Activated CD4-positive, alpha-beta T cell treated with anti-CD3 and anti-CD28 coated beads, Interleukin-2, amount 50 U/mL, for 16 hours (primary cell): Measurements from ENCODE around the gene DNAJC11.

ENCODE experiments used
- DNase-seq: peaks from one replicate; pipeline ENCODE4 v3.0.0-alpha.2; 2020

The DNAJC11 gene

GRCh38 chr1:6596886-6597776, 104.5 kb downstream of the DNAJC11 start:
- DNase-seq, result no peak

- DNase-seq, result no peak
Observed at GRCh38 chr1:6596351-6596750, 105.3 kb downstream of the DNAJC11 start.

GRCh38 chr1:6594977-6595740, 106.5 kb downstream of the DNAJC11 start:
- DNase-seq, result no peak

- DNase-seq, result no peak
Observed at GRCh38 chr1:6593810-6594209, 107.8 kb downstream of the DNAJC11 start.

- DNase-seq, result no peak
Observed at GRCh38 chr1:6592865-6593593, 108.6 kb downstream of the DNAJC11 start.

GRCh38 chr1:6592441-6592840, 109.2 kb downstream of the DNAJC11 start:
- no peak for DNase-seq

GRCh38 chr1:6591644-6592043, 110.0 kb downstream of the DNAJC11 start:
- DNase-seq, result no peak

- no peak for DNase-seq
Observed at GRCh38 chr1:6591222-6591621, 110.4 kb downstream of the DNAJC11 start.

- no peak for DNase-seq
Observed at GRCh38 chr1:6590046-6590445, 111.6 kb downstream of the DNAJC11 start.

- DNase-seq, result no peak
Observed at GRCh38 chr1:6588893-6589520, 112.6 kb downstream of the DNAJC11 start.

- DNase-seq, result no peak
Observed at GRCh38 chr1:6588128-6588892, 113.3 kb downstream of the DNAJC11 start.

GRCh38 chr1:6587261-6588005, 114.2 kb downstream of the DNAJC11 start:
- DNase-seq, result no peak

- no peak for DNase-seq
Observed at GRCh38 chr1:6586404-6586816, 115.2 kb downstream of the DNAJC11 start.

- no peak for DNase-seq
Observed at GRCh38 chr1:6585841-6586240, 115.8 kb downstream of the DNAJC11 start.

- no peak for DNase-seq
Observed at GRCh38 chr1:6585081-6585722, 116.4 kb downstream of the DNAJC11 start.
